ENCODE measurements around the gene SLC17A9.

DNA sequence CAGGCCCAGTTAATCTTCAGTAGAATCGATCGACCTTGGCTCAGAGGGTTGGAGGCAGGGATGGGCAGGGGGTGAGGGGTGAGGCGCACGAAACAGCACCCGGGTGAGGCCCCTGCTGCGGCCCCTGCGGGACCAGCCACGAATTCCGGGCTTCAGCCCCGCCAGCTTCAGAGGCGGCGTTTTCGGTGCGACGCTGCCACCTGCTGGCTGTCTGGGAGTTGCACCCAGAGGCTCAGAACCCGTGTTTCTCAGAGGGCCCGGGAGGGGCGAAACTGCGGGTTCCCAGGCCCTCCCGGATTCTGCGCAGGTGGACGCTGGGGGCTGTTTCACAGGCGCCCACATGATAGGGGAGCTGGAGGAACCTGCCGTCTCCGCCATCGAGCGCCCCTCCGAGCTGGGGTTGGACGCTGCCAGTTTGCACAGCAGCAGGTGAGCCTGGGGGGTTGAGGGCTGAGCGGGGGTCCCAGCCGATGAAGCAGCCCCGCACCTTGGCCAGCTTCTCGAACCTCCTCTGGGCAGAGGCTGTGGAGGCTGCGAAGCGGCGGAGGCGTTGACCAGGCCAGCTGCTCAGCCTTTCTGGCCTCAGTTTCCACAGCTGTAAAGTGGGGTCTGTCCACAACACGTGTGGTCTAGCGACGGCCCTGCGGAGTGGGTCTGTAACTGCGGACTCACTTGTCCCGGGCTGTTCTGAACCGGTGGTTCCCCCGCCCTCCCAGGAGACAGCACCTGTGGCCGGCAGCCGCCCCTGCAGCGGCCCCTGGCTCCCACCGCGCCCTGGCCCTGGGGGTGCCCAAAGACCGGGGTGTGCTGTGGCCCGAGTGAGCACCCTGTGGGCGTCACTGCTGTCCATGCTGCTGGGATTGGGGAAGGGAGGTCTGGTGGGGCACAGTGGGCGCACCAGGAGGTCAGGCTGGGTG is 56.8 kb downstream of the SLC17A9 start:
- TF ChIP-seq POLR2A (IDR thresholded peaks at IDR 0.05; ENCODE audit: low read depth, low read length) = peak; percentile 75
- TF ChIP-seq RBBP5 (conservative IDR thresholded peaks at IDR 0.05) = no peak
- TF ChIP-seq, protein P1, sequence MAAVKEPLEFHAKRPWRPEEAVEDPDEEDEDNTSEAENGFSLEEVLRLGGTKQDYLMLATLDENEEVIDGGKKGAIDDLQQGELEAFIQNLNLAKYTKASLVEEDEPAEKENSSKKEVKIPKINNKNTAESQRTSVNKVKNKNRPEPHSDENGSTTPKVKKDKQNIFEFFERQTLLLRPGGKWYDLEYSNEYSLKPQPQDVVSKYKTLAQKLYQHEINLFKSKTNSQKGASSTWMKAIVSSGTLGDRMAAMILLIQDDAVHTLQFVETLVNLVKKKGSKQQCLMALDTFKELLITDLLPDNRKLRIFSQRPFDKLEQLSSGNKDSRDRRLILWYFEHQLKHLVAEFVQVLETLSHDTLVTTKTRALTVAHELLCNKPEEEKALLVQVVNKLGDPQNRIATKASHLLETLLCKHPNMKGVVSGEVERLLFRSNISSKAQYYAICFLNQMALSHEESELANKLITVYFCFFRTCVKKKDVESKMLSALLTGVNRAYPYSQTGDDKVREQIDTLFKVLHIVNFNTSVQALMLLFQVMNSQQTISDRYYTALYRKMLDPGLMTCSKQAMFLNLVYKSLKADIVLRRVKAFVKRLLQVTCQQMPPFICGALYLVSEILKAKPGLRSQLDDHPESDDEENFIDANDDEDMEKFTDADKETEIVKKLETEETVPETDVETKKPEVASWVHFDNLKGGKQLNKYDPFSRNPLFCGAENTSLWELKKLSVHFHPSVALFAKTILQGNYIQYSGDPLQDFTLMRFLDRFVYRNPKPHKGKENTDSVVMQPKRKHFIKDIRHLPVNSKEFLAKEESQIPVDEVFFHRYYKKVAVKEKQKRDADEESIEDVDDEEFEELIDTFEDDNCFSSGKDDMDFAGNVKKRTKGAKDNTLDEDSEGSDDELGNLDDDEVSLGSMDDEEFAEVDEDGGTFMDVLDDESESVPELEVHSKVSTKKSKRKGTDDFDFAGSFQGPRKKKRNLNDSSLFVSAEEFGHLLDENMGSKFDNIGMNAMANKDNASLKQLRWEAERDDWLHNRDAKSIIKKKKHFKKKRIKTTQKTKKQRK (IDR thresholded peaks at IDR 0.05; ENCODE audit: low read depth, low read length) = no peak
- TF ChIP-seq TCF12 (IDR thresholded peaks at IDR 0.05; ENCODE audit: low read depth, low read length) = peak; percentile 92
- no peak for TF ChIP-seq SUZ12 (IDR thresholded peaks at IDR 0.05; ENCODE audit: unreplicated experiment)
- TF ChIP-seq POLR2AphosphoS5 (IDR thresholded peaks at IDR 0.05; ENCODE audit: low read length) = peak; percentile 76; the same call in 1 of the 2 replicates
- no peak; the same call in 1 of the 2 replicates for TF ChIP-seq MTA2 (IDR thresholded peaks at IDR 0.05; ENCODE audit: low read depth)
- peak; percentile 67; the same call in 1 of the 2 replicates for TF ChIP-seq CHD1 (IDR thresholded peaks at IDR 0.05; ENCODE audit: low read depth, low read length)
- TF ChIP-seq, protein P2, sequence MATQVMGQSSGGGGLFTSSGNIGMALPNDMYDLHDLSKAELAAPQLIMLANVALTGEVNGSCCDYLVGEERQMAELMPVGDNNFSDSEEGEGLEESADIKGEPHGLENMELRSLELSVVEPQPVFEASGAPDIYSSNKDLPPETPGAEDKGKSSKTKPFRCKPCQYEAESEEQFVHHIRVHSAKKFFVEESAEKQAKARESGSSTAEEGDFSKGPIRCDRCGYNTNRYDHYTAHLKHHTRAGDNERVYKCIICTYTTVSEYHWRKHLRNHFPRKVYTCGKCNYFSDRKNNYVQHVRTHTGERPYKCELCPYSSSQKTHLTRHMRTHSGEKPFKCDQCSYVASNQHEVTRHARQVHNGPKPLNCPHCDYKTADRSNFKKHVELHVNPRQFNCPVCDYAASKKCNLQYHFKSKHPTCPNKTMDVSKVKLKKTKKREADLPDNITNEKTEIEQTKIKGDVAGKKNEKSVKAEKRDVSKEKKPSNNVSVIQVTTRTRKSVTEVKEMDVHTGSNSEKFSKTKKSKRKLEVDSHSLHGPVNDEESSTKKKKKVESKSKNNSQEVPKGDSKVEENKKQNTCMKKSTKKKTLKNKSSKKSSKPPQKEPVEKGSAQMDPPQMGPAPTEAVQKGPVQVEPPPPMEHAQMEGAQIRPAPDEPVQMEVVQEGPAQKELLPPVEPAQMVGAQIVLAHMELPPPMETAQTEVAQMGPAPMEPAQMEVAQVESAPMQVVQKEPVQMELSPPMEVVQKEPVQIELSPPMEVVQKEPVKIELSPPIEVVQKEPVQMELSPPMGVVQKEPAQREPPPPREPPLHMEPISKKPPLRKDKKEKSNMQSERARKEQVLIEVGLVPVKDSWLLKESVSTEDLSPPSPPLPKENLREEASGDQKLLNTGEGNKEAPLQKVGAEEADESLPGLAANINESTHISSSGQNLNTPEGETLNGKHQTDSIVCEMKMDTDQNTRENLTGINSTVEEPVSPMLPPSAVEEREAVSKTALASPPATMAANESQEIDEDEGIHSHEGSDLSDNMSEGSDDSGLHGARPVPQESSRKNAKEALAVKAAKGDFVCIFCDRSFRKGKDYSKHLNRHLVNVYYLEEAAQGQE (IDR thresholded peaks at IDR 0.05; ENCODE audit: low read depth, low read length) = no peak
- peak in 1 of 2 experiments; percentile 50; a peak in 2 of 3 replicates for TF ChIP-seq EGR1 (IDR thresholded peaks at IDR 0.05; ENCODE audit: borderline replicate concordance in 1 of 2, low read depth in 2 of 2, low read length in 2 of 2)
